Smooth muscle cell (in vitro differentiated cells): Measurements from ENCODE around the gene SPTBN5. TPM values are rescaled to one million over a fixed set of nuclear protein-coding genes. Genes with fewer than 3 reads are reported as not detected.

Experiments used
- DNase-seq: peaks from one replicate; lab custom pipeline; 2025; ENCODE audit not compliant: unreplicated experiment; lab: John Stamatoyannopoulos, UW
- H2AFZ ChIP-seq: fragments of 200-600 bp; sonication (generic); 2 replicates; pipeline ENCODE4 v1.6.0; 2016; ENCODE audit warnings: antibody characterized with exemption, low read depth, mild to moderate bottlenecking
- H3F3A ChIP-seq: fragments of 200-600 bp; sonication (generic); 2 replicates; pipeline ENCODE4 v1.6.0; 2017; ENCODE audit warnings: antibody characterized with exemption, low read depth
- H3K27ac ChIP-seq: fragments of 200-600 bp; sonication (generic); 2 replicates; pipeline ENCODE4 v1.5.1; 2016; ENCODE audit warnings: low read depth, mild to moderate bottlenecking
- H3K27me3 ChIP-seq: fragments of 200-600 bp; sonication (generic); 2 replicates; pipeline ENCODE4 v1.6.1; 2016; ENCODE audit warnings: low read depth, mild to moderate bottlenecking
- H3K36me3 ChIP-seq: fragments of 200-600 bp; sonication (generic); 2 replicates; pipeline ENCODE4 v1.5.1; 2016; ENCODE audit warnings: low read depth
- H3K4me1 ChIP-seq: fragments of 200-600 bp; sonication (generic); 2 replicates; pipeline ENCODE4 v1.5.1; 2016; ENCODE audit warnings: low read depth
- H3K4me2 ChIP-seq: fragments of 200-600 bp; sonication (generic); 2 replicates; pipeline ENCODE4 v1.6.0; 2016; ENCODE audit warnings: mild to moderate bottlenecking
- H3K4me3 ChIP-seq: fragments of 200-600 bp; sonication (generic); 2 replicates; pipeline ENCODE4 v1.5.1; 2016; ENCODE audit warnings: mild to moderate bottlenecking
- H3K79me2 ChIP-seq: fragments of 200-600 bp; sonication (generic); 2 replicates; pipeline ENCODE4 v1.6.0; 2016; ENCODE audit warnings: low read depth, mild to moderate bottlenecking
- H3K9ac ChIP-seq: fragments of 200-600 bp; sonication (generic); 2 replicates; pipeline ENCODE4 v1.6.0; 2016; ENCODE audit warnings: low read depth
- H3K9me3 ChIP-seq: fragments of 200-600 bp; sonication (generic); replicated peaks from 2 replicates; pipeline ENCODE4 v1.5.1; 2016; ENCODE audit warnings: low read depth
- H4K20me1 ChIP-seq: fragments of 200-600 bp; sonication (generic); 2 replicates; pipeline ENCODE4 v1.6.0; 2016; ENCODE audit warnings: low read depth
- WGBS: methylation state at CpG from one replicate; pipeline ENCODE4 v1.1.7; 2016; ENCODE audit warnings: low lambda C conversion rate; 5-methylcytosine and 5-hydroxymethylcytosine counted together
- polyA plus RNA-seq: library from polyadenylated mRNA; unstranded; fragments of >200 nt; fragmentation: Nextera tagmentation; extraction: Ambion mirVana; gene quantifications from 2 replicates; pipeline ENCODE4 v1.2.1, GENCODE V29; 2016
- total RNA-seq: library from RNA; depleted of rRNA; stranded (reverse); fragments of >200 nt; gene quantifications from 2 replicates; pipeline ENCODE4 v1.2.3, GENCODE V29; 2014
- TF ChIP-seq, protein P1 (sequence below): fragments of 200-600 bp; sonication (generic); IDR thresholded peaks from 2 replicates; pipeline ENCODE4 v1.5.1; 2017; ENCODE audit warnings: borderline replicate concordance, mild to moderate bottlenecking, antibody characterized with exemption; ENCODE audit not compliant: insufficient read depth, poor library complexity, severe bottlenecking

The SPTBN5 gene
- total and polyA plus RNA-seq, 2 experiments from 2014 or later, result 0.04 to 0.08 TPM

DNA sequence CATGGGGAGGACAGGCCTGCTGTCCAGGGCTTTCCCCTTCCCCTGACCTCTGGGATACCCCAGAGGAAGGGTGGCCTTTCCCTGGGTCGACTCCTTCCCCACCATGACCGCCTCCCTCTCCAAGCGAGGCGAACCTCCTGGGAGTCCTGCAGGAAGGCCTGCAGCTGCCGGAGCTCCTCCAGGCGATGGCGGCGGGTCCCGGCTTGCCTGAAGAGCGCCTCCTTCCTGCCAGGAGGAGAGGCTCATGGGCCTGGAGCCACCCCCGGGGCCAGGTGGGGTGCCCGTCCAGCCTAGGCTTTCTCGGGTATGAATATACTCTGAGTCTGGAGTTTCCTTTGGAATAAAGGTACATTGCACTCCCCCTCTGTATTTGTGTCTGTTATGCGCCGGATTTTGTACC, 35.1 kb downstream of the SPTBN5 start:
- no peaks in the 10 kb centered on the region for H3K36me3 ChIP-seq
- no peak for DNase-seq
- no peak overlapping the region for H3K4me2 ChIP-seq
- WGBS, result 94% methylated on average over 15 of the region's 15 CpGs
- no peaks in the 10 kb centered on the region for H4K20me1 ChIP-seq
- H3F3A ChIP-seq, result no peaks in the 10 kb centered on the region
- H3K27ac ChIP-seq, result no peak overlapping the region
- no peaks in the 10 kb centered on the region for H3K27me3 ChIP-seq
- TF ChIP-seq, protein P1, sequence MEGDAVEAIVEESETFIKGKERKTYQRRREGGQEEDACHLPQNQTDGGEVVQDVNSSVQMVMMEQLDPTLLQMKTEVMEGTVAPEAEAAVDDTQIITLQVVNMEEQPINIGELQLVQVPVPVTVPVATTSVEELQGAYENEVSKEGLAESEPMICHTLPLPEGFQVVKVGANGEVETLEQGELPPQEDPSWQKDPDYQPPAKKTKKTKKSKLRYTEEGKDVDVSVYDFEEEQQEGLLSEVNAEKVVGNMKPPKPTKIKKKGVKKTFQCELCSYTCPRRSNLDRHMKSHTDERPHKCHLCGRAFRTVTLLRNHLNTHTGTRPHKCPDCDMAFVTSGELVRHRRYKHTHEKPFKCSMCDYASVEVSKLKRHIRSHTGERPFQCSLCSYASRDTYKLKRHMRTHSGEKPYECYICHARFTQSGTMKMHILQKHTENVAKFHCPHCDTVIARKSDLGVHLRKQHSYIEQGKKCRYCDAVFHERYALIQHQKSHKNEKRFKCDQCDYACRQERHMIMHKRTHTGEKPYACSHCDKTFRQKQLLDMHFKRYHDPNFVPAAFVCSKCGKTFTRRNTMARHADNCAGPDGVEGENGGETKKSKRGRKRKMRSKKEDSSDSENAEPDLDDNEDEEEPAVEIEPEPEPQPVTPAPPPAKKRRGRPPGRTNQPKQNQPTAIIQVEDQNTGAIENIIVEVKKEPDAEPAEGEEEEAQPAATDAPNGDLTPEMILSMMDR, result no peak
- H3K4me1 ChIP-seq, result no peaks in the 10 kb centered on the region
- no peaks in the 10 kb centered on the region for H3K9me3 ChIP-seq
- no peak overlapping the region for H3K9ac ChIP-seq
- H3K79me2 ChIP-seq, result no peaks in the 10 kb centered on the region
- H2AFZ ChIP-seq, result no peak overlapping the region
- H3K4me3 ChIP-seq, result no peak overlapping the region

DNA sequence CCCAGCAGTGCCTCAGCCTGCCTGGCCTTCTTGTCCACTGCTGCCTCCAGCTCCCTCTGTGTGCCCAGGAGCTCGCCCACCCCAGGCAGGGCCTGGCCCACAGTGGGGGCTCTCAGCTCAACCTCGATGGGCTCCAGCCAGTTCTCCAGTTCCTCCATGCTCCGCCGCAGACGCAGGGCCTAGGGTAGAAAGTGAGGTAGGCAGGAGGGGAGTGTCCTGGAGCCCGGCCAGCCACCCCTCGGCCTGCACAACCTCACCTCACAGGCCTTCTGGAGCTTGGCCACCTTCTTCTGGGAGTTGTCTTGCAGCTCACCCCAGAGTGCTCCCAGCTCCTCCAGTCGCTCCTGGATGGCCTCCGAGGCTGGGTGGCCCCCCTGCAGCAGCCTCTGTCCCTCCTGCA, 36.5 kb downstream of the SPTBN5 start:
- H3K79me2 ChIP-seq, result no peaks in the 10 kb centered on the region

DNA sequence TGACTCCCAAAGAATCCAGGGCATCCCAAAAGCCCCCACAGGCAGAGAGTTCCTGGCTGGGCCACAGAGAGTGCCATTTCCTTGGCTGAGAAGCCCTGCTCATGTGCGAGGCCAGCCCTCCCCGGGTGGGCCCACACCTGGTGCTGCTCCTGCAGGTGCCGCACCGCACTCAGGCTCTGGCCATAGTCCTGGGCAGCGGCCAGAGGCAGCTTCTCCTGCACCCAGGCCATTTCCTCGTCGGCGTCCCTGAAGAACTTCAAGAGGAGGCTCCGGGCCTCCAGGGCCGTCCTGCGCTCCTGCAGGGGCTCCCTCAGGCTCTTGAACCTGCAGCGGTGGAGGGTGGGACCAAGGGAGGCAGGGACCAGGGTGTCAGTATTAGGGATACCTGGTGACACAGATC, 37.1 kb downstream of the SPTBN5 start:
- Histone ChIP-seq H3K4me2 (no peak overlapping the region), H4K20me1 (no peaks in the 10 kb centered on the region), H3K4me1 (no peaks in the 10 kb centered on the region), H3F3A (no peaks in the 10 kb centered on the region), H3K36me3 (no peaks in the 10 kb centered on the region), H3K79me2 (no peaks in the 10 kb centered on the region), H3K4me3 (no peak overlapping the region), H3K9me3 (no peaks in the 10 kb centered on the region), H2AFZ (no peak overlapping the region), H3K27me3 (no peaks in the 10 kb centered on the region), H3K9ac (no peak overlapping the region), H3K27ac (no peak overlapping the region)
- TF ChIP-seq, protein P1, result no peak
- WGBS, result 95% methylated on average over 12 of the region's 12 CpGs
- DNase-seq, result no peak

More for the DNA sequence above, 36.5 kb downstream of the SPTBN5 start:
- DNase-seq, result no peak
- no peak overlapping the region for H3K27ac ChIP-seq
- no peaks in the 10 kb centered on the region for H3K9me3 ChIP-seq
- H3K9ac ChIP-seq, result no peak overlapping the region
- H2AFZ ChIP-seq, result no peak overlapping the region
- TF ChIP-seq, protein P1, result no peak
- no peaks in the 10 kb centered on the region for H3K36me3 ChIP-seq
- 94% methylated on average over 9 of the region's 9 CpGs for WGBS
- no peaks in the 10 kb centered on the region for H3F3A ChIP-seq
- no peaks in the 10 kb centered on the region for H3K27me3 ChIP-seq
- H3K4me3 ChIP-seq, result no peak overlapping the region
- no peaks in the 10 kb centered on the region for H4K20me1 ChIP-seq
- no peaks in the 10 kb centered on the region for H3K4me1 ChIP-seq
- H3K4me2 ChIP-seq, result no peak overlapping the region

DNA sequence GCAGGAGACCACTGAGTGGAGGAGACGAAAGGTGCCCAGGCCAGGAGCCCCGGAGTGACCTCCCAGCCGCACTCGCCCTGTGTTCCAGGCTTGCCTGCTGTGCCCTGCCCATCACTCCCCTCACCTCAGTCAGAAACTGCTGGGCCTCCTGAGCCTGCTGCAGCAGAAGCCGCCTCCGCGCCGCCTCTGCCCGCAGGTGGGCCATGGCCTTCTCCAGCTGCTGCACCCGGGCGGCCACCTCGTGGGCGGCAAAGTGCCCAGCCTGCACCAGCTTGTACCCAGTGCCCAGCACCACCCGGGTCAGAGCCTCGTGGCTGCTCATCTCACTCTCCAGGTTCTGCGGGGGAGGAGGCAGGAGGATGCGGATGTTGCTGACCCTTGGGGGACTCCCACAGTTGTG, 37.6 kb downstream of the SPTBN5 start:
- no peaks in the 10 kb centered on the region for H3F3A ChIP-seq
- no peaks in the 10 kb centered on the region for H3K9me3 ChIP-seq
- H3K4me1 ChIP-seq, result no peaks in the 10 kb centered on the region
- H3K36me3 ChIP-seq, result no peaks in the 10 kb centered on the region
- H3K4me3 ChIP-seq, result no peak overlapping the region
- H3K4me2 ChIP-seq, result no peak overlapping the region
- 95% methylated on average over 17 of the region's 17 CpGs for WGBS
- no peak overlapping the region for H3K9ac ChIP-seq
- TF ChIP-seq, protein P1, result no peak
- H2AFZ ChIP-seq, result no peak overlapping the region
- no peak overlapping the region for H3K27ac ChIP-seq
- no peaks in the 10 kb centered on the region for H4K20me1 ChIP-seq
- no peaks in the 10 kb centered on the region for H3K79me2 ChIP-seq
- DNase-seq, result no peak
- H3K27me3 ChIP-seq, result no peaks in the 10 kb centered on the region
